GM12878 (cell line): ENCODE data around the gene RNASEH2B. TPM values are rescaled to one million over a fixed set of nuclear protein-coding genes. Genes with fewer than 3 reads are reported as not detected.

Experiments used
- ATAC-seq: fragments of 200-7000 bp; cut with Tn5 transposase; 3 replicates; pipeline ENCODE4 v1.9.1; 2020; ENCODE audit warnings: mild to moderate bottlenecking, moderate library complexity
- BruUV-seq: library from RNA; stranded (reverse); fragments of 400-500 nt; replicated peaks from 2 replicates; lab custom pipeline; 2021; lab: Mats Ljungman, UMichigan
- CTCF ChIA-PET: fragments of 300-600 bp; sonication (Branson Sonifier 250); formaldehyde crosslinking; extraction: SDS; loops from one replicate; lab custom pipeline; 2021; ENCODE audit warnings: inconsistent platforms; lab: Yijun Ruan, JAX
- POLR2A ChIA-PET: fragments of 350-600 bp; formaldehyde crosslinking; extraction: SDS; loops from one replicate; lab custom pipeline; 2021; ENCODE audit warnings: inconsistent platforms; lab: Charles Lee
- RAD21 ChIA-PET: fragments of 300-600 bp; sonication (Branson Sonifier 250); formaldehyde crosslinking; loops from one replicate; lab custom pipeline; 2023; ENCODE audit warnings: antibody characterized with exemption; ENCODE audit not compliant: unreplicated experiment; lab: Charles Lee
- SMC1A ChIA-PET: fragments of 300-600 bp; sonication (Branson Sonifier 250); formaldehyde crosslinking; loops from one replicate; lab custom pipeline; 2023; ENCODE audit not compliant: unreplicated experiment, uncharacterized antibody; lab: Charles Lee
- DNase-seq: peaks from one replicate; pipeline ENCODE4 v3.0.0-alpha.2; 2011; ENCODE audit warnings: low read depth, low spot score
- FAIRE-seq: peaks from 3 replicates; lab custom pipeline; 2011; peaks lifted over from hg19 to GRCh38; lab: Jason Lieb, UNC
- H2AFZ ChIP-seq: 2 replicates; pipeline ENCODE4 v1.6.0; 2011; ENCODE audit warnings: low read depth, low read length, control low read depth; ENCODE audit not compliant: control insufficient read depth
- H3K27ac ChIP-seq: 2 replicates; pipeline ENCODE4 v1.5.1; 2011; ENCODE audit warnings: control low read depth; ENCODE audit not compliant: control insufficient read depth, insufficient read depth
- H3K27me3 ChIP-seq, 2 experiments: replicated peaks in 1 of 2; 2 replicates each; pipeline versions ENCODE4 v1.6.0 to v1.6.1; 2011; ENCODE audit warnings: low read length in 1 of 2; ENCODE audit not compliant: control insufficient read depth in 2 of 2, insufficient read depth in 2 of 2
- H3K36me3 ChIP-seq, 2 experiments: 2 replicates each; pipeline ENCODE4 v1.5.1; 2011; ENCODE audit warnings: low read length in 1 of 2; ENCODE audit not compliant: control insufficient read depth in 2 of 2, insufficient read depth in 2 of 2
- H3K4me1 ChIP-seq: 2 replicates; pipeline ENCODE4 v1.6.1; 2011; ENCODE audit warnings: mild to moderate bottlenecking, low read length, moderate library complexity, mixed read lengths; ENCODE audit not compliant: control insufficient read depth, insufficient read depth
- H3K4me2 ChIP-seq: 2 replicates; pipeline ENCODE4 v1.6.0; 2011; ENCODE audit warnings: control low read depth; ENCODE audit not compliant: control insufficient read depth, insufficient read depth
- H3K4me3 ChIP-seq: fragments of 200-600 bp; sonication (generic); 2 replicates; pipeline ENCODE4 v1.5.1; 2016
- H3K79me2 ChIP-seq: 2 replicates; pipeline ENCODE4 v1.6.0; 2011; ENCODE audit warnings: low read length; ENCODE audit not compliant: control insufficient read depth, insufficient read depth
- H3K9ac ChIP-seq: 2 replicates; pipeline ENCODE4 v1.8.0; 2011; ENCODE audit warnings: low read length, control low read depth, mixed read lengths; ENCODE audit not compliant: control insufficient read depth, insufficient read depth
- H3K9me3 ChIP-seq: replicated peaks from 3 replicates; pipeline ENCODE4 v1.5.1; 2011; ENCODE audit warnings: mild to moderate bottlenecking, low read length; ENCODE audit not compliant: control insufficient read depth, insufficient read depth
- H4K20me1 ChIP-seq: 2 replicates; pipeline ENCODE4 v1.6.0; 2011; ENCODE audit not compliant: control insufficient read depth, insufficient read depth
- ATF7 ChIP-seq: fragments of 450-650 bp; IDR thresholded peaks from 2 replicates; pipeline ENCODE4 v1.6.1; 2016; ENCODE audit warnings: low read depth, mild to moderate bottlenecking
- BACH1 ChIP-seq: fragments of 450-650 bp; IDR thresholded peaks from 2 replicates; pipeline ENCODE4 v1.6.1; 2017; ENCODE audit warnings: mild to moderate bottlenecking, borderline replicate concordance
- CBX5 ChIP-seq: sonication (generic); IDR thresholded peaks from 2 replicates; pipeline ENCODE4 v1.6.1; 2016; ENCODE audit warnings: low read depth, moderate library complexity, mild to moderate bottlenecking, inconsistent platforms
- CEBPB ChIP-seq, 2 experiments: fragments of 150-350 bp in 1 of 2; IDR thresholded peaks; 2 replicates each; pipeline ENCODE4 v1.6.1; 2012 to 2014; ENCODE audit warnings: low read depth in 2 of 2, low read length in 2 of 2, borderline replicate concordance in 1 of 2, inconsistent platforms in 1 of 2
- FOXM1 ChIP-seq: IDR thresholded peaks from 2 replicates; pipeline ENCODE4 v1.6.1; 2012; ENCODE audit warnings: low read depth, mild to moderate bottlenecking, inconsistent platforms, low read length, moderate library complexity
- HDAC6 ChIP-seq: fragments of 200-600 bp; sonication (generic); IDR thresholded peaks from one replicate; pipeline ENCODE4 v1.8.0; 2017; ENCODE audit warnings: antibody characterized with exemption; ENCODE audit not compliant: unreplicated experiment
- IKZF1 ChIP-seq: fragments of 450-650 bp; conservative IDR thresholded peaks from 2 replicates; pipeline ENCODE4 v1.6.1; 2017; ENCODE audit warnings: antibody characterized with exemption, mild to moderate bottlenecking
- JUND ChIP-seq: IDR thresholded peaks from 2 replicates; pipeline ENCODE4 v1.6.1; 2012; ENCODE audit warnings: low read depth, mild to moderate bottlenecking, low read length, improper control_type of control experiment, moderate library complexity
- MEF2A ChIP-seq: IDR thresholded peaks from 2 replicates; pipeline ENCODE4 v1.6.1; 2011; ENCODE audit warnings: low read depth, mild to moderate bottlenecking, low read length, moderate library complexity; ENCODE audit not compliant: insufficient read depth
- PKNOX1 ChIP-seq: fragments of 450-650 bp; IDR thresholded peaks from 2 replicates; pipeline ENCODE4 v1.6.1; 2016; ENCODE audit warnings: mild to moderate bottlenecking
- POLR2AphosphoS5 ChIP-seq: IDR thresholded peaks from 2 replicates; pipeline ENCODE4 v1.6.1; 2011; ENCODE audit warnings: mild to moderate bottlenecking, low read length, inconsistent platforms
- SMARCA5 ChIP-seq: fragments of 450-650 bp; IDR thresholded peaks from 2 replicates; pipeline ENCODE4 v1.6.1; 2017; ENCODE audit warnings: mild to moderate bottlenecking
- SPI1 ChIP-seq: IDR thresholded peaks from 2 replicates; pipeline ENCODE4 v1.6.1; 2011; ENCODE audit warnings: low read depth, mild to moderate bottlenecking, low read length, moderate library complexity, borderline replicate concordance; ENCODE audit not compliant: insufficient read depth
- YBX1 ChIP-seq: fragments of 450-650 bp; IDR thresholded peaks from 2 replicates; pipeline ENCODE4 v1.6.1; 2016; ENCODE audit warnings: antibody characterized with exemption
- ZNF274 ChIP-seq: IDR thresholded peaks from one replicate; pipeline ENCODE4 v1.8.0; 2011; ENCODE audit not compliant: insufficient read length, insufficient read depth
- ZSCAN29 ChIP-seq: fragments of 450-650 bp; IDR thresholded peaks from 2 replicates; pipeline ENCODE4 v1.6.1; 2017; ENCODE audit warnings: mild to moderate bottlenecking, moderate library complexity
- WGBS: methylation state at CpG from one replicate; pipeline ENCODE4 v1.1.6; 2016; ENCODE audit warnings: low lambda C conversion rate; ENCODE audit not compliant: insufficient replicate concordance, insufficient coverage; ENCODE audit errors: missing lambda C conversion rate; 5-methylcytosine and 5-hydroxymethylcytosine counted together
- in situ Hi-C: fragments of 300-500 bp; cut with MboI; formaldehyde crosslinking; loops from 9 replicates; pipeline ENCODE4 v1.14.3; 2018; ENCODE audit warnings: mixed read lengths
- intact Hi-C: fragments of 100-400 bp; cut with micrococcal nuclease; formaldehyde crosslinking; loops from one replicate; pipeline ENCODE4 v1.14.2; 2022; ENCODE audit not compliant: unreplicated experiment
- polyA plus RNA-seq, 11 experiments: library from polyadenylated mRNA; depleted of rRNA in 4 of 11; unstranded in 6 of 11; stranded (reverse) in 5 of 11; fragments of >200 nt; fragmentation: Nextera tagmentation in 4 of 11; fragmentation: Illumina TruSeq in 1 of 11; extraction: Ambion mirVana in 4 of 11; extraction: Trizol in 1 of 11; gene quantifications; 1 replicate in 1 of 11; 2 replicates in 10 of 11; pipeline versions ENCODE4 v1.2.1 to v1.2.3, GENCODE V29; 2011 to 2016; ENCODE audit warnings: inconsistent platforms in 2 of 11, missing spikeins in 2 of 11, low read depth in 1 of 11
- total RNA-seq, 4 experiments: library from RNA; depleted of rRNA in 3 of 4; stranded (reverse); fragments of >200 nt in 3 of 4; fragmentation: Illumina TruSeq in 1 of 4; extraction: Trizol in 1 of 4; gene quantifications; 2 replicates each; pipeline versions ENCODE4 v1.2.1 to v1.2.3, GENCODE V29; 2013 to 2021
- TF ChIP-seq, protein P1 (sequence below): IDR thresholded peaks from 2 replicates; pipeline ENCODE4 v1.6.1; 2011; ENCODE audit warnings: borderline replicate concordance, low read depth, mild to moderate bottlenecking, moderate library complexity, mixed read lengths, low read length; ENCODE audit not compliant: insufficient read depth; ENCODE audit errors: extremely low read length
- TF ChIP-seq, protein P2 (sequence below): fragments of 450-650 bp; formaldehyde crosslinking; IDR thresholded peaks from 2 replicates; pipeline ENCODE4 v1.5.0; 2022; ENCODE audit warnings: mild to moderate bottlenecking, missing genetic modification characterization

Gene RNASEH2B
- total and polyA plus RNA-seq, 10 of the 15 experiments (the other 5 are each of a cell fraction or from before 2014, with no cell fraction given), result 64.9 to 148 (median 97.3) TPM

DNA sequence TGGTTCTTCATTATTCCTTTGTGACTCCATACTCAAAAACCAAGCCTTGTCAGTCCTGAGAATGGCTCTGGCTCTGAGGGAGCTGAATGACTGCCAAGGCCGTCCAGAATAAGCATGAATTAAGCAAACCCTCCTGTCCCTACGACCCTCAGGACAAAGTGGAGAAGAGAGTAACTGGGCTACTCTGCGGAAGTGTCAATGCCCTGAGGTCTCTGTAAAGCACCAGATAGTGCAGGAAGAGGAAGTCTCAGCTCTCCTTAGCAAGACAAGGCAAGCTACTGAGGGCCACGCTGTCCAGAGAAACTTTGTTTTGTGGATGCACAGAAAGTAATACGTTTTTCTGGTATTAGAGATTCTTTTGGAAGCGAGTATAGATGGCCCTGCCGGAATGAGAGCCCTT is 94.1 kb downstream of the RNASEH2B start:
- no peaks in the 10 kb centered on the region for H3K9me3 ChIP-seq
- no TSS peak for BruUV-seq
- H3K9ac ChIP-seq, result no peak overlapping the region
- TF ChIP-seq MEF2A (no peak), ZSCAN29 (no peak), ATF7 (no peak), IKZF1 (no peak), ZNF274 (no peak), POLR2AphosphoS5 (no peak), PKNOX1 (no peak), CEBPB (IDR thresholded peaks at IDR 0.05; ENCODE audit: borderline replicate concordance in 1 of 2, low read depth in 2 of 2, low read length in 2 of 2) (no peak), HDAC6 (no peak), FOXM1 (no peak), YBX1 (no peak), JUND (no peak), SMARCA5 (no peak), CBX5 (no peak), BACH1 (no peak), SPI1 (no peak)
- TF ChIP-seq, protein P1, sequence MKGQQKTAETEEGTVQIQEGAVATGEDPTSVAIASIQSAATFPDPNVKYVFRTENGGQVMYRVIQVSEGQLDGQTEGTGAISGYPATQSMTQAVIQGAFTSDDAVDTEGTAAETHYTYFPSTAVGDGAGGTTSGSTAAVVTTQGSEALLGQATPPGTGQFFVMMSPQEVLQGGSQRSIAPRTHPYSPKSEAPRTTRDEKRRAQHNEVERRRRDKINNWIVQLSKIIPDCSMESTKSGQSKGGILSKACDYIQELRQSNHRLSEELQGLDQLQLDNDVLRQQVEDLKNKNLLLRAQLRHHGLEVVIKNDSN, result no peak
- TF ChIP-seq, protein P2, sequence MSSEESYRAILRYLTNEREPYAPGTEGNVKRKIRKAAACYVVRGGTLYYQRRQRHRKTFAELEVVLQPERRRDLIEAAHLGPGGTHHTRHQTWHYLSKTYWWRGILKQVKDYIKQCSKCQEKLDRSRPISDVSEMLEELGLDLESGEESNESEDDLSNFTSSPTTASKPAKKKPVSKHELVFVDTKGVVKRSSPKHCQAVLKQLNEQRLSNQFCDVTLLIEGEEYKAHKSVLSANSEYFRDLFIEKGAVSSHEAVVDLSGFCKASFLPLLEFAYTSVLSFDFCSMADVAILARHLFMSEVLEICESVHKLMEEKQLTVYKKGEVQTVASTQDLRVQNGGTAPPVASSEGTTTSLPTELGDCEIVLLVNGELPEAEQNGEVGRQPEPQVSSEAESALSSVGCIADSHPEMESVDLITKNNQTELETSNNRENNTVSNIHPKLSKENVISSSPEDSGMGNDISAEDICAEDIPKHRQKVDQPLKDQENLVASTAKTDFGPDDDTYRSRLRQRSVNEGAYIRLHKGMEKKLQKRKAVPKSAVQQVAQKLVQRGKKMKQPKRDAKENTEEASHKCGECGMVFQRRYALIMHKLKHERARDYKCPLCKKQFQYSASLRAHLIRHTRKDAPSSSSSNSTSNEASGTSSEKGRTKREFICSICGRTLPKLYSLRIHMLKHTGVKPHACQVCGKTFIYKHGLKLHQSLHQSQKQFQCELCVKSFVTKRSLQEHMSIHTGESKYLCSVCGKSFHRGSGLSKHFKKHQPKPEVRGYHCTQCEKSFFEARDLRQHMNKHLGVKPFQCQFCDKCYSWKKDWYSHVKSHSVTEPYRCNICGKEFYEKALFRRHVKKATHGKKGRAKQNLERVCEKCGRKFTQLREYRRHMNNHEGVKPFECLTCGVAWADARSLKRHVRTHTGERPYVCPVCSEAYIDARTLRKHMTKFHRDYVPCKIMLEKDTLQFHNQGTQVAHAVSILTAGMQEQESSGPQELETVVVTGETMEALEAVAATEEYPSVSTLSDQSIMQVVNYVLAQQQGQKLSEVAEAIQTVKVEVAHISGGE (CRISPR knock-in tag), result no peak
- ATAC-seq (no peak), FAIRE-seq (no peak), DNase-seq (no peak)
- no peak overlapping the region for H3K4me3 ChIP-seq
- 15% methylated on average over 7 of the region's 7 CpGs for WGBS
- ChIA-PET RAD21 (no interaction called here), CTCF (interaction anchor here (1.2 kb wide), 1 partner anchor 9 kb away, joined by 3 read pairs; no protein-coding TSS in a partner anchor), POLR2A (no interaction called here), SMC1A (no interaction called here)
- no peak overlapping the region for H2AFZ ChIP-seq
- no peak overlapping the region for H3K27ac ChIP-seq
- in situ Hi-C loops (no loop called here), intact Hi-C loops (no loop called here)
- no peaks in the 10 kb centered on the region for H3K4me1 ChIP-seq
- peaks cover 0 to 2% of the 10 kb centered on the region in 2 experiments; a peak in 2 of 4 replicates for H3K27me3 ChIP-seq
- H4K20me1 ChIP-seq, result no peaks in the 10 kb centered on the region; the same call in 1 of the 2 replicates
- no peaks in the 10 kb centered on the region for H3K79me2 ChIP-seq
- no peak overlapping the region for H3K4me2 ChIP-seq
- no peaks in the 10 kb centered on the region for H3K36me3 ChIP-seq
